ENCODE results near the gene MCAM. TPM values are rescaled to one million over a fixed set of nuclear protein-coding genes. Genes with fewer than 3 reads are reported as not detected.

The MCAM gene
- total RNA-seq, 4 donors from 2014 or later, result 103 to 198 (median 183) TPM

DNA sequence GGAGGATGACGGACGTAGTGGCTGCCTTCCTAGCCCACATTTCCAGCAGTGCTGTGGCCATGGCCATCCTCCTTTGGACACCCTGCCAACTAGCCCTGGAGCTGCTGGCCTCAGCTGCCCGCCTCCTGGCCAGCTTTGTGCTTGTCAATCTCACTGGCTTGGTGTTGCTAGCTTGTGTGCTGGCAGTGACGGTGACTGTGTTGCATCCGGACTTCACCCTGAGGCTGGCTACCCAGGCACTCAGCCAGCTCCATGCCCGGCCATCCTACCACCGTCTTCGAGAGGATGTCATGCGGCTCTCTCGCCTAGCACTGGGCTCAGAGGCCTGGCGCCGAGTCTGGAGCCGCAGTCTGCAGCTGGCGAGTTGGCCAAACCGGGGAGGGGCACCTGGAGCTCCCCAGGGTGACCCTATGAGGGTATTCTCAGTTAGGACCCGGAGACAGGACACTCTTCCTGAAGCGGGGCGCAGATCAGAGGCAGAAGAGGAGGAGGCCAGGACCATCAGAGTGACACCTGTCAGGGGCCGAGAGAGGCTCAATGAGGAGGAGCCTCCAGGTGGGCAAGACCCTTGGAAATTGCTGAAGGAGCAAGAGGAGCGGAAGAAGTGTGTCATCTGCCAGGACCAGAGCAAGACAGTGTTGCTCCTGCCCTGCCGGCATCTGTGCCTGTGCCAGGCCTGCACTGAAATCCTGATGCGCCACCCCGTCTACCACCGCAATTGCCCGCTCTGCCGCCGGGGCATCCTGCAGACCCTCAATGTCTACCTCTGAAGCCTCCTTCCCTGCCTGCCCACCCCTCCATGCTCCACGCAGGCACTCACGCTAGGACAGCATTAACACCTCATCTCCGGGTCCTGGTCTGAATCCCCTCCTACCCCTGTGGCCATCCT, 19.0 kb upstream of the MCAM start:
- no peak for TF ChIP-seq POLR2A (IDR thresholded peaks at IDR 0.05)
- TF ChIP-seq, protein P1, sequence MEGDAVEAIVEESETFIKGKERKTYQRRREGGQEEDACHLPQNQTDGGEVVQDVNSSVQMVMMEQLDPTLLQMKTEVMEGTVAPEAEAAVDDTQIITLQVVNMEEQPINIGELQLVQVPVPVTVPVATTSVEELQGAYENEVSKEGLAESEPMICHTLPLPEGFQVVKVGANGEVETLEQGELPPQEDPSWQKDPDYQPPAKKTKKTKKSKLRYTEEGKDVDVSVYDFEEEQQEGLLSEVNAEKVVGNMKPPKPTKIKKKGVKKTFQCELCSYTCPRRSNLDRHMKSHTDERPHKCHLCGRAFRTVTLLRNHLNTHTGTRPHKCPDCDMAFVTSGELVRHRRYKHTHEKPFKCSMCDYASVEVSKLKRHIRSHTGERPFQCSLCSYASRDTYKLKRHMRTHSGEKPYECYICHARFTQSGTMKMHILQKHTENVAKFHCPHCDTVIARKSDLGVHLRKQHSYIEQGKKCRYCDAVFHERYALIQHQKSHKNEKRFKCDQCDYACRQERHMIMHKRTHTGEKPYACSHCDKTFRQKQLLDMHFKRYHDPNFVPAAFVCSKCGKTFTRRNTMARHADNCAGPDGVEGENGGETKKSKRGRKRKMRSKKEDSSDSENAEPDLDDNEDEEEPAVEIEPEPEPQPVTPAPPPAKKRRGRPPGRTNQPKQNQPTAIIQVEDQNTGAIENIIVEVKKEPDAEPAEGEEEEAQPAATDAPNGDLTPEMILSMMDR (IDR thresholded peaks at IDR 0.05), result no peak
- H3K4me3 ChIP-seq (ENCODE audit: low read depth, poor library complexity, severe bottlenecking), result no peak overlapping the region
- intact Hi-C loops (cut with DNase I; ENCODE audit: low total_unique reads), result no loop called here
- DNase-seq (ENCODE audit: low spot score in 2 of 2), result no peak
- 84 to 87% methylated on average over 26 to 28 of the region's 30 CpGs for WGBS, 2 donors

- TF ChIP-seq, protein P1 (IDR thresholded peaks at IDR 0.05), result no peak
- TF ChIP-seq POLR2A (IDR thresholded peaks at IDR 0.05), result no peak
- intact Hi-C loops (cut with DNase I; ENCODE audit: low total_unique reads), result no loop called here
- DNase-seq (ENCODE audit: low spot score in 2 of 2), result no peak
- peak overlapping the region; percentile 65 for H3K4me3 ChIP-seq (ENCODE audit: low read depth, poor library complexity, severe bottlenecking)
- 65 to 72% methylated on average over 10 to 14 of the region's 15 CpGs for WGBS, 2 donors
Measured at GRCh38 chr11:119335091-119335654, 18.2 kb upstream of the MCAM start.

GRCh38 chr11:119334174-119334930, 17.4 kb upstream of the MCAM start, which contains the start of gene RNF26:
TSS of gene RNF26 (plus strand) at chr11:119334527. CDS start at chr11:119335123, 596 bp downstream.
- TF ChIP-seq, protein P1 (IDR thresholded peaks at IDR 0.05), result no peak
- peak in 1 of 2 donors; percentile 50 for TF ChIP-seq POLR2A (IDR thresholded peaks at IDR 0.05)
- intact Hi-C loops (cut with DNase I; ENCODE audit: low total_unique reads), result no loop called here
- peak; percentile 98 to 99 for DNase-seq (ENCODE audit: low spot score in 2 of 2)
- peak within 1 kb of the TSS; percentile 65 for H3K4me3 ChIP-seq (ENCODE audit: low read depth, poor library complexity, severe bottlenecking)
- 1% methylated on average over 53 to 54 of the region's 54 CpGs for WGBS, 2 donors

DNA sequence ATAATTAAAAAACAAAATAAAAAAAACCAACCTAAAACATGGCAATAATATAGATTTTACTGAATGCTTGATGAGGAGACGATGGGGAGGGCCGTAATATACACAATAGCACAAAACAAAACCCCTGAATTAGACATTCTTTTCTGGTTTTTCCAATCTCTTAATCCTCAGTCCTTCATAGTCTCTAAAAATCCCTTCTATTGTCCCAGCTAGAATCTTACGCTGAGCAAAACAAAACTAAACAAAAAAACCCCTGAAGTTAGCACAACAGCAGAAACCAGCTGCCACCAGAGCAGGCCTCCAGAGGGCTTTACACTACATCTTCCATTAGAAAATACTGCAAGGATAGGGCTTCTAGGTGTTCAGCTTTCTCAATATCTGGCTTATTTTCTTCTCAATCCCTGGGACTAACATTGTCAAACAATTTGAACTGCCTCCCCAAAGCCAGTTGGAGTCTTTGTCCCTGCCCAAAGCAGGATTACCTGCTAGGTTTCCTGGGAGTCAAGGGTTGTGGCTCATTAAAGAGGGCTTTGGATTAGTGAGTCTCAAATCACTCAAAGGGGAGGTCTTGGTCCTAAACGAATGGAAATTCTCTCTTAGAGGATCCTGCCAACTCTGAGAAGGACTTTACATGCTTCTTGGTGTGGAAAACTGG, 15.3 kb upstream of the MCAM start:
- no peak for DNase-seq (ENCODE audit: low spot score in 2 of 2)
- intact Hi-C loops (cut with DNase I; ENCODE audit: low total_unique reads), result no loop called here
- no peak for TF ChIP-seq POLR2A (IDR thresholded peaks at IDR 0.05)
- TF ChIP-seq, protein P1 (IDR thresholded peaks at IDR 0.05), result no peak
- 84 to 86% methylated on average over 4 of the region's 4 CpGs for WGBS, 2 donors
- H3K4me3 ChIP-seq (ENCODE audit: low read depth, poor library complexity, severe bottlenecking), result no peak overlapping the region

- intact Hi-C loops (cut with DNase I; ENCODE audit: low total_unique reads), result no loop called here
- H3K4me3 ChIP-seq (ENCODE audit: low read depth, poor library complexity, severe bottlenecking), result no peak overlapping the region
- no peak for TF ChIP-seq POLR2A (IDR thresholded peaks at IDR 0.05)
- TF ChIP-seq, protein P1 (IDR thresholded peaks at IDR 0.05), result no peak
- 65 to 76% methylated on average over 1 of the region's 1 CpG for WGBS, 2 donors
- no peak for DNase-seq (ENCODE audit: low spot score in 2 of 2)
Measured at GRCh38 chr11:119330237-119330636, 13.3 kb upstream of the MCAM start.
